HepG2 (cell line): ENCODE measurements around the gene TNP2. TPM values are rescaled to one million over a fixed set of nuclear protein-coding genes. Genes with fewer than 3 reads are reported as not detected.

Experiments
- BCL6 ChIP-seq: IDR thresholded peaks from 2 replicates; pipeline ENCODE4 v1.6.1; 2016; ENCODE audit warnings: missing genetic modification reagents, missing compliant biosample characterization
- CTCF ChIP-seq: sonication (generic); formaldehyde crosslinking; IDR thresholded peaks from 2 replicates; pipeline ENCODE4 v1.5.0; 2020; ENCODE audit warnings: mild to moderate bottlenecking, missing genetic modification reagents, moderate library complexity
- FOXA3 ChIP-seq: IDR thresholded peaks from 2 replicates; pipeline ENCODE4 v1.6.1; 2016; ENCODE audit warnings: missing genetic modification reagents, missing compliant biosample characterization
- GTF2F1 ChIP-seq: fragments of 150-350 bp; IDR thresholded peaks from 2 replicates; pipeline ENCODE4 v1.6.1; 2014; ENCODE audit warnings: low read length
- HMG20A ChIP-seq: IDR thresholded peaks from 2 replicates; pipeline ENCODE4 v1.6.1; 2016; ENCODE audit warnings: borderline replicate concordance
- HOXA9 ChIP-seq: sonication (generic); formaldehyde crosslinking; IDR thresholded peaks from 2 replicates; pipeline ENCODE4 v1.8.1; 2022; ENCODE audit warnings: missing genetic modification reagents, mild to moderate bottlenecking, moderate library complexity, borderline replicate concordance
- KDM3A ChIP-seq: IDR thresholded peaks from 2 replicates; pipeline ENCODE4 v1.6.1; 2018; ENCODE audit warnings: low read depth, missing compliant biosample characterization
- KLF16 ChIP-seq, 2 experiments: sonication (generic) in 1 of 2; formaldehyde crosslinking in 1 of 2; IDR thresholded peaks; 2 replicates each; pipeline versions ENCODE4 v1.6.1 to v1.8.0; 2016 to 2023; ENCODE audit warnings: missing genetic modification reagents in 2 of 2, missing compliant biosample characterization in 1 of 2
- MAFG ChIP-seq: sonication (generic); formaldehyde crosslinking; IDR thresholded peaks from 2 replicates; pipeline ENCODE4 v1.5.1; 2020; ENCODE audit warnings: mild to moderate bottlenecking, missing genetic modification reagents
- MED13 ChIP-seq: sonication (generic); formaldehyde crosslinking; IDR thresholded peaks from 2 replicates; pipeline ENCODE4 v1.5.0; 2020; ENCODE audit warnings: missing genetic modification reagents
- TEAD2 ChIP-seq: sonication (generic); formaldehyde crosslinking; IDR thresholded peaks from 2 replicates; pipeline ENCODE4 v1.9.0; 2021; ENCODE audit warnings: missing genetic modification reagents
- TGIF2 ChIP-seq: IDR thresholded peaks from 2 replicates; pipeline ENCODE4 v1.6.1; 2016; ENCODE audit warnings: control low read depth, missing compliant biosample characterization
- THAP11 ChIP-seq: IDR thresholded peaks from 2 replicates; pipeline ENCODE4 v1.6.1; 2016; ENCODE audit warnings: missing biosample characterization, missing genetic modification reagents
- TOPORS ChIP-seq: sonication (generic); formaldehyde crosslinking; IDR thresholded peaks from 2 replicates; pipeline ENCODE4 v1.8.0; 2023; ENCODE audit warnings: mild to moderate bottlenecking, missing genetic modification reagents
- ZIK1 ChIP-seq: sonication (generic); formaldehyde crosslinking; IDR thresholded peaks from 2 replicates; pipeline ENCODE4 v1.5.0; 2020; ENCODE audit warnings: mild to moderate bottlenecking, low read depth, missing genetic modification reagents, borderline replicate concordance
- ZNF274 ChIP-seq: sonication (generic); formaldehyde crosslinking; IDR thresholded peaks from 2 replicates; pipeline ENCODE4 v1.5.1; 2020; ENCODE audit warnings: mild to moderate bottlenecking, missing genetic modification reagents
- ZNF598 ChIP-seq: sonication (generic); formaldehyde crosslinking; IDR thresholded peaks from 2 replicates; pipeline ENCODE4 v1.5.1; 2020; ENCODE audit warnings: mild to moderate bottlenecking, missing genetic modification reagents, borderline replicate concordance
- ZNF770 ChIP-seq: sonication (generic); formaldehyde crosslinking; IDR thresholded peaks from 2 replicates; pipeline ENCODE4 v1.5.0; 2020; ENCODE audit warnings: mild to moderate bottlenecking, missing genetic modification reagents
- polyA plus RNA-seq, 8 experiments: library from polyadenylated mRNA; depleted of rRNA in 3 of 8; stranded (reverse) in 7 of 8; unstranded in 1 of 8; fragments of >200 nt; fragmentation: Illumina TruSeq in 4 of 8; extraction: Trizol in 4 of 8; gene quantifications; 2 replicates each; pipeline versions ENCODE4 v1.2.1 to v1.2.3, GENCODE V29; 2011 to 2016; ENCODE audit warnings: low read depth in 4 of 8, missing spikeins in 1 of 8, mixed read lengths in 1 of 8; ENCODE audit not compliant: insufficient read depth in 1 of 8
- total RNA-seq, 5 experiments: library from RNA; depleted of rRNA; stranded (reverse); fragments of >200 nt; fragmentation: Illumina TruSeq; extraction: Trizol; gene quantifications; 2 replicates each; pipeline ENCODE4 v1.2.3, GENCODE V29; 2016; ENCODE audit warnings: low read depth in 1 of 5
- TF ChIP-seq, protein P1 (sequence below): sonication (generic); formaldehyde crosslinking; IDR thresholded peaks from 2 replicates; pipeline ENCODE4 v1.4.0; 2020; ENCODE audit warnings: mild to moderate bottlenecking, missing genetic modification reagents
- TF ChIP-seq, protein P2 (sequence below): IDR thresholded peaks from 2 replicates; pipeline ENCODE4 v1.6.1; 2016; ENCODE audit warnings: mild to moderate bottlenecking
- TF ChIP-seq, protein P3 (sequence below): sonication (generic); formaldehyde crosslinking; IDR thresholded peaks from 2 replicates; pipeline ENCODE4 v1.8.1; 2023; ENCODE audit warnings: mild to moderate bottlenecking, missing genetic modification reagents, borderline replicate concordance
- TF ChIP-seq, protein P4 (sequence below): sonication (generic); formaldehyde crosslinking; conservative IDR thresholded peaks from 2 replicates; pipeline ENCODE4 v1.4.0; 2020; ENCODE audit warnings: missing genetic modification reagents
- TF ChIP-seq, protein P5 (sequence below): sonication (generic); formaldehyde crosslinking; IDR thresholded peaks from 2 replicates; pipeline ENCODE4 v1.5.0; 2020; ENCODE audit warnings: missing genetic modification reagents

Gene TNP2
- total and polyA plus RNA-seq, 2 of the 13 experiments (the other 11 are each of a cell fraction or from before 2014, with no cell fraction given): not detected

- TF ChIP-seq, protein P1, sequence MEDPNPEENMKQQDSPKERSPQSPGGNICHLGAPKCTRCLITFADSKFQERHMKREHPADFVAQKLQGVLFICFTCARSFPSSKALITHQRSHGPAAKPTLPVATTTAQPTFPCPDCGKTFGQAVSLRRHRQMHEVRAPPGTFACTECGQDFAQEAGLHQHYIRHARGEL (CRISPR knock-in tag): no peak
- TF ChIP-seq HMG20A (CRISPR knock-in tag) (peak; percentile 79; the same call in 1 of the 2 replicates), TGIF2 (no peak), ZNF770 (CRISPR knock-in tag) (peak; percentile 91), MED13 (CRISPR knock-in tag) (no peak), CTCF (CRISPR knock-in tag) (no peak), ZIK1 (CRISPR knock-in tag) (peak; percentile 49; the same call in 1 of the 2 replicates), BCL6 (CRISPR knock-in tag) (peak; percentile 66; the same call in 1 of the 2 replicates), ZNF274 (CRISPR knock-in tag) (peak; percentile 68), GTF2F1 (no peak), TOPORS (no peak), FOXA3 (CRISPR knock-in tag) (peak; percentile 83), HOXA9 (CRISPR knock-in tag) (no peak), THAP11 (CRISPR knock-in tag) (no peak), KLF16 (CRISPR knock-in tag; IDR thresholded peaks at IDR 0.05) (0 out of 4 replicates have a peak, but pooled peaks of 1 of the 2 experiments have one; percentile 57), ZNF598 (CRISPR knock-in tag) (no peak; the same call in none of the 2 replicates), TEAD2 (CRISPR knock-in tag) (no peak), MAFG (CRISPR knock-in tag) (no peak), KDM3A (CRISPR knock-in tag) (peak; percentile 68; the same call in 1 of the 2 replicates)
- TF ChIP-seq, protein P2, sequence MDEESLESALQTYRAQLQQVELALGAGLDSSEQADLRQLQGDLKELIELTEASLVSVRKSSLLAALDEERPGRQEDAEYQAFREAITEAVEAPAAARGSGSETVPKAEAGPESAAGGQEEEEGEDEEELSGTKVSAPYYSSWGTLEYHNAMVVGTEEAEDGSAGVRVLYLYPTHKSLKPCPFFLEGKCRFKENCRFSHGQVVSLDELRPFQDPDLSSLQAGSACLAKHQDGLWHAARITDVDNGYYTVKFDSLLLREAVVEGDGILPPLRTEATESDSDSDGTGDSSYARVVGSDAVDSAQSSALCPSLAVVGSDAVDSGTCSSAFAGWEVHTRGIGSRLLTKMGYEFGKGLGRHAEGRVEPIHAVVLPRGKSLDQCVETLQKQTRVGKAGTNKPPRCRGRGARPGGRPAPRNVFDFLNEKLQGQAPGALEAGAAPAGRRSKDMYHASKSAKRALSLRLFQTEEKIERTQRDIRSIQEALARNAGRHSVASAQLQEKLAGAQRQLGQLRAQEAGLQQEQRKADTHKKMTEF: peak; percentile 90
- TF ChIP-seq, protein P3, sequence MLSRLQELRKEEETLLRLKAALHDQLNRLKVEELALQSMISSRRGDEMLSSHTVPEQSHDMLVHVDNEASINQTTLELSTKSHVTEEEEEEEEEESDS (CRISPR knock-in tag): no peak
- TF ChIP-seq, protein P4, sequence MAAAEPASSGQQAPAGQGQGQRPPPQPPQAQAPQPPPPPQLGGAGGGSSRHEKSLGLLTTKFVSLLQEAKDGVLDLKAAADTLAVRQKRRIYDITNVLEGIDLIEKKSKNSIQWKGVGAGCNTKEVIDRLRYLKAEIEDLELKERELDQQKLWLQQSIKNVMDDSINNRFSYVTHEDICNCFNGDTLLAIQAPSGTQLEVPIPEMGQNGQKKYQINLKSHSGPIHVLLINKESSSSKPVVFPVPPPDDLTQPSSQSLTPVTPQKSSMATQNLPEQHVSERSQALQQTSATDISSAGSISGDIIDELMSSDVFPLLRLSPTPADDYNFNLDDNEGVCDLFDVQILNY (CRISPR knock-in tag): no peak
- TF ChIP-seq, protein P5, sequence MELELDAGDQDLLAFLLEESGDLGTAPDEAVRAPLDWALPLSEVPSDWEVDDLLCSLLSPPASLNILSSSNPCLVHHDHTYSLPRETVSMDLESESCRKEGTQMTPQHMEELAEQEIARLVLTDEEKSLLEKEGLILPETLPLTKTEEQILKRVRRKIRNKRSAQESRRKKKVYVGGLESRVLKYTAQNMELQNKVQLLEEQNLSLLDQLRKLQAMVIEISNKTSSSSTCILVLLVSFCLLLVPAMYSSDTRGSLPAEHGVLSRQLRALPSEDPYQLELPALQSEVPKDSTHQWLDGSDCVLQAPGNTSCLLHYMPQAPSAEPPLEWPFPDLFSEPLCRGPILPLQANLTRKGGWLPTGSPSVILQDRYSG (CRISPR knock-in tag): no peak
Observed at GRCh38 chr16:11309895-11310633, 40.9 kb upstream of the TNP2 start (continued).
